ENCODE results near the gene PPM1B.
"Not testable (repeated sequence)": the region's sequence is repeated elsewhere in the genome, so short reads cannot be mapped to it uniquely, and the experiment has no call there.

The PPM1B gene

DNA sequence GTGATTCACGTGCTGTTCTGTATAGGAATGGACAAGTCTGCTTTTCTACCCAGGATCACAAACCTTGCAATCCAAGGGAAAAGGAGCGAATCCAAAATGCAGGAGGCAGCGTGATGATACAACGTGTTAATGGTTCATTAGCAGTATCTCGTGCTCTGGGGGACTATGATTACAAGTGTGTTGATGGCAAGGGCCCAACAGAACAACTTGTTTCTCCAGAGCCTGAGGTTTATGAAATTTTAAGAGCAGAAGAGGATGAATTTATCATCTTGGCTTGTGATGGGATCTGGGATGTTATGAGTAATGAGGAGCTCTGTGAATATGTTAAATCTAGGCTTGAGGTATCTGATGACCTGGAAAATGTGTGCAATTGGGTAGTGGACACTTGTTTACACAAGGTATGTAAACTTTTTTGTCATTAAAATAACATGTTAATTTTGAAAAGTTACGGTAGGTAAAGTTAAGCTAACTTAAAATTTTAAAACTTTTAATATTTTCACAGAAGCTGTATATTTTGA, 33.0 kb downstream of the PPM1B start:
- no peak for DNase-seq (ENCODE audit: low spot score)

DNA sequence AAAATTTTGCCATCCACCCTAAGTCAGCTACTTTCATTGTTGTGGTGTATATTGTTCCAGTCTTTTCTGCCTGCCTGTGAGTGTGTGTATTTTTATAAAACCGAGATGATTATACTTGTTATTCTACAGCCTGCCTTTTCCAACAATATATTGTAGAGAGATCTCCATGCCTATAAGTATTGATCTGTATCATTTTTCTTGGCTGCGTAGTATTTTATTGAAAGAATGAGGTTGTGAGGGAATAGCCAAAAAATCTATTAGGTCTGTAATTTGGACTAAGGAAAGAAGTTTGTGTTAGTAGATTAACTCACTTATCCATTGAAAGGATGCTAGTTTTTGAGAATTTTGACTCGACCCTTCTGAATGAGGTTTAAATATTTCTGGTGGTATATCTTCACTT, 34.9 kb downstream of the PPM1B start:
- DNase-seq (ENCODE audit: low spot score), result no peak

DNA sequence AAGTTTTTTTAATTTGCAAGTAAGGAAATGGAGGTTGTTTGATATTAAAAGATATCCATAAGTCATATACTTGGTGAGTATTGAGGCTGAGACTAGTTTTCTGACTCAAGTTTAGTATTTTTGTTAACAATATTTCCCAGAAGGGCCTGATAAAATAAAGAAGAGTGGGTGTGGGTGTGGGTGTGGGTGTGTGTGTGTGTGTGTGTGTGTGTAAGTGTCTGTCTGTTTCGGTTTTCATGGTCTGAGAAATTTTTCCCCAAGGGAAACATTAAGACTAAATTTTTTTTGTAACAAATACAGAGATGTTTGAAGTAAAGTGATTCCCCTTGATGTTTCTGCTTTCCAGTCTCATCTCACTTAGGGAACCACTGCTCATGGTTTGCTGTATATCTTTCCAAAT, 36.5 kb downstream of the PPM1B start:
- DNase-seq (ENCODE audit: low spot score), result no peak

- no peak for DNase-seq (ENCODE audit: low spot score)
Measured at GRCh38 chr2:44207102-44207501, 38.4 kb downstream of the PPM1B start.

- DNase-seq (ENCODE audit: low spot score), result not testable (repeated sequence)
Measured at GRCh38 chr2:44207648-44208047, 39.0 kb downstream of the PPM1B start.

DNA sequence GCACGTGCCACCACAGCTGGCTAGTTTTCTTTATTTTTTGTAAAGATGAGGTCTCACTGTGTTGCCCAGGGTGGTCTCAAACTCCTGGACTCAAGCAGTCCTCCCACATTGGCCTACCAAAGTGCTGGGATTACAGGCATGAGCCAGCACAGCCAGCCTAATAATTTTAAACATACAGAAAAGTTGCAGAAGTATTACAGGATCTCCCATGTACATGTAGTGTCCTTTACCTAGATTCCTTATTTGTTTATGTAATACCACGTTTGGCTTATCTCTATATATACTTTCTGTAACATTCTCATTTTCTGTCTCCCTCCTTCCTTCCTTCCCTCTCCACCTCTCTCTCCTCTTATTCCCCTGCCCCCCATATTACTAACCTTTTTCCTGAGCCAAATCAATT, 41.7 kb downstream of the PPM1B start:
- no peak for DNase-seq (ENCODE audit: low spot score)

DNA sequence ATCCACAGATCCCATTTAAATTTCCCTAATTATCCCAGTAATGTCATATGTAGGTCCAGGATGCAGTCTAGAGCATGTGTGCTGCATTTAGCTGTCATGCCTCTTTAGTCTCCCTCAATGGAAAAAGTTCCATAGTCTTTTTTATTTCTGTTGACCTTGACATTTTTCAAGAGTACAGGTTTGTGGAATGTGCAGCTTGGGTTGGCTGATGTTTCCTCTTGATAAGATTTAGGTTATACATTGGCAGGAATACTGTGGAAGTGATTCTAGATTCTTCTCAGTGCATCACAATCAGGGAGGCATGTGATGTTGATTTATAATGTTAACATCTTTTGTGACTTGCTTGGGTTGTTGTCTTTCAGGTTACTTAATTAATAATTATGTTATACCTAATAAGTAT, 42.5 kb downstream of the PPM1B start:
- DNase-seq (ENCODE audit: low spot score), result no peak

- DNase-seq (ENCODE audit: low spot score), result no peak
Measured at GRCh38 chr2:44212302-44212701, 43.6 kb downstream of the PPM1B start.

DNA sequence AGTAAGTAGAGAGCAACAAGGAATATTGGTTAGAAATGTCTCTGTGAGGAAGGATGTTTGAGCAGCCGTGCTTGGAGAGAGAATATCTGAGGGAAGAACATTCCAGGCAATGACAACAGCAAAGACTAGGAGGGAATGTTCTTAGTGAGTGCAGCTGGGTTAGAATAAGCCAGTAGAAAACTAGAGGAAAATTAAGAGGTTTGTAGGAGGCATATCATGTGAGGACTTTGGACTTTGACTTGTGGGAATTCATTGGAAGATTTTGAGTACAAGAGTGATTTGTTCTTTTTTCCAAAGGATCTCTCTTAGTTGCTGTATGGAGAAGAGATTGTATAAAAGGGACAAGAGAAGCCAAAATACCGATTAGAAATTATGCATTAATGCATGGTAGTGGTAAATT, 47.2 kb downstream of the PPM1B start:
- no peak for DNase-seq (ENCODE audit: low spot score)

DNA sequence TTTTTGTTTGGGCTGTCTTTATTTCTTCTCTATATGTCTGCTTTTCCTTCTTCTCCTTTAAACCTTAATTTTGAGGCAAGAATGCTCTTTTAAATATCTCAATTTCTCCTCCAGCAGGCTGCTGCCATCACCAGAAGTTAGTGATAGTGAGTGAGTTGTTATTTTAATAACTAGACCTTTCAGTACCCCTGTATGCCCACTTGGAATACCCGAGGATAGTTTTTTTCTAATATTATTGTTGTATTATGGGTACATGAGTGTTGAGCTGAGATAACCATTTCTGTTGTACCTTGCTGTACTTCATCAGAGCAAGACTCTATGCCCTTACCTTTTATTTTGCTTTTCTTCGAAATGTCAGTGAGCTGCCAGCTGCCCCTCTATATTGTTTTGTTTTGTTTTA, 50.1 kb downstream of the PPM1B start:
- no peak for DNase-seq (ENCODE audit: low spot score)

- no peak for DNase-seq (ENCODE audit: low spot score)
Measured at GRCh38 chr2:44226753-44227152, 58.1 kb downstream of the PPM1B start.

DNA sequence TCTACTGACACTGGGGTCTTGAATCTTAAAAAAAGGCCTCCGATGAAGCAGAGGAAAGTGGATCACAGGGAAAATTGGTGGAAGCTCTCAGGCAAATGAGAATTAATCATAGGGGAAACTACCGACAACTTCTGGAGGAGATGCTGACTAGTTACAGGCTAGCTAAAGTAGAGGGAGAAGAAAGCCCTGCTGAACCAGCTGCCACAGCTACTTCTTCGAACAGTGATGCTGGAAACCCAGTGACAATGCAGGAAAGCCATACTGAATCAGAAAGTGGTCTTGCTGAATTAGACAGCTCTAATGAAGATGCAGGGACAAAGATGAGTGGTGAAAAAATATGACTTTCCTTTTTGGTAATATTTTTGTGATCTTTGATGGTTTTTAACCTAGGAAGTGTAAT, 61.7 kb downstream of the PPM1B start:
- DNase-seq (ENCODE audit: low spot score), result no peak

GRCh38 chr2:44233450-44234128, 64.9 kb downstream of the PPM1B start:
- DNase-seq (ENCODE audit: low spot score), result peak; percentile 63

GRCh38 chr2:44237221-44237620, 68.5 kb downstream of the PPM1B start:
- no peak for DNase-seq (ENCODE audit: low spot score)

DNA sequence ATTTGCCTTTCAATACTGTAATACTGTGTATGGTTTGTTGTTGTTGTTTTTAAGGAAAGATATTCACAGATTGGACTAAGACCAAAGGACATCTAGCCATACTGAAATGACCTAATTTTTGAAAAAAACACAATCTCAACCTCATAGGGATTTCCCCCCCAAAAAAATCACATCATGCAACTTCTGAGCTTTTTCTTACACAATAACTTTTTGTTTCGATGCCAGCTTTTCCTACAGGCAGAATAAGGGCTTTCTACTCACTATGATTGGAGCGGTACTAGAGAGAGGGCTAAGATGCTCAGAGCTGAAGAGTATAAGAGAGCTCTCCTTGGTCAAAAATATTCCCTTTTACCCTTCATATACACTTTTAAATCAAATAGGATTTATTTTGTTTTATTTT, 74.2 kb downstream of the PPM1B start:
- DNase-seq (ENCODE audit: low spot score), result no peak

DNA sequence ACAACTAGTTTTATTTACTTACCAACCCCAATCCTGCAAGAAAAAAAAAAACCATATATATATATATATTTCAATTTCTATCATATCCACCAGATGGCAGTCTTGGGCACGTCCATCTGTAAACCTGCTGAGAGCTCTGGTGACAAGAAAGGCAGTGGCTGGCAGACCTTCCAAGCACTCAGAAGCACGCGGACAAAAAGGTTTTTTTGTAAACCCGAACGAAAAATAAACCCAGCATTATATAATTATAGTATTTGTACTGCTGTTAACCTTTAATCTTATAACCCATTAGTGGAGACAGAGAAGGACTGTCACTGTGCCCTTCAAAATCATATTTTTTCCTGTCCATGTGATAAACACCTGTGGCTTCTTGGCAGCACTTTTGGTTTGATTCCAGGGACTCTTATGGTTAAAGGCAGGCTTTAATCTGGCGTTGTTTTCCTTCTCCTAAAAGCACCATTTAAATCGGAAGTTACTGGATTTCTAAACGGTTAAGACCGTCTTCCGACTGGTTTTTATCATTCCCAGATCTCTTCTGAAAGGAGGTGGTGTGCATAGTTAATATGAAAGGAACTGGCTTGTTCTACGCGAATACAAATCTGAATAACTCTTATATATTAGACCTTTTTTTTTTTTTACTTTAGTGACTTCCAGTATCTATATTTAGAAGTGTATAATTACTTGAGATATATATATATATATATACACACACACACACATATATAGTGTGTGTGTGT, 75.6 kb downstream of the PPM1B start:
- peak; percentile 38 for DNase-seq (ENCODE audit: low spot score)

- DNase-seq (ENCODE audit: low spot score), result no peak
Measured at GRCh38 chr2:44245083-44245861, 76.6 kb downstream of the PPM1B start.

DNA sequence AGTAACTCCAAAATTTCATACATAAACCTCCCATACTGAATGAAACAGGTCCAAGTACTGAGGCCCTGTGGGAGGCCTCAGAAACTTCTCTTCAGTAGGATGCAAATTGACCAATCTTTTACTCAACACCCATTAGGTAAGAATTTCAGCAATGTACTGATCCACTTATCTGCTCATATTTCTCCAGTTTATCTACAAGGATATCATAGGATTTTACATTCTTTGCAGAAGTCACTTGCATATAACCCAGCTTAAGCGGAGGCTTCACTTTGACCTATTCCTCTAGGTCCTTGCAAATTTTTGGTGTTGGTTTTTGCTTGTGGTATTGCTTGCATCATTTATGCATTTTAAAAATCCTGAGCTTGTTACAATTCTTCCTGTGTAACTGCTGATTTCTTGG, 77.8 kb downstream of the PPM1B start:
- DNase-seq (ENCODE audit: low spot score), result no peak

DNA sequence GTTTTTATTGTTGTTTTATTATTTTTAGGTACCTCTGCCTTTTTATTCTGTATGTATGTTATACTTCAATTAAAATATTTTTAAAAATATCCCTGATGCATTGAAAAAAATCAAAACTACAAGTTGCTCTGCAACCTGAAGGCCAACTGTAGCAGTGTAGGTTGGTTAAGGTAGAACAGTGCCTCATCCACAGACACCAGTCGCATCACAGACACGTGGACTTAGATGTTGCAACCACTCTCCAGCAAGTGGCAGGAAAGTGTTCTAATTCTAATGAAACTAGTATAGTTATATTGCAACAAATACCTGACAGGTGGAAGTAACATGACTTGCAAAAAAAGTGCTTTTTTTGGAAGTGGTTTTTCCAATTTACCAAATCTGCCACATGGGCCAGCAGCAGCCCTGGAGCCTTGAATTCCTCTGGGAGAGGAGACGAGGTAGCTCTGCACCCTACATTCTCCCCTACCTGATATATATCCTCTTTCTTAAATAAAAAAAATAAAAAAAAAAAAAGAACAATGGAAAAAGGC, 78.2 kb downstream of the PPM1B start:
- DNase-seq (ENCODE audit: low spot score), result no peak

GRCh38 chr2:44247924-44248323, 79.2 kb downstream of the PPM1B start:
- DNase-seq (ENCODE audit: low spot score), result no peak

- DNase-seq (ENCODE audit: low spot score), result not testable (repeated sequence)
Measured at GRCh38 chr2:44249269-44249668, 80.6 kb downstream of the PPM1B start.

- DNase-seq (ENCODE audit: low spot score), result no peak
Measured at GRCh38 chr2:44250376-44250775, 81.7 kb downstream of the PPM1B start.

- no peak for DNase-seq (ENCODE audit: low spot score)
Measured at GRCh38 chr2:44254023-44254422, 85.3 kb downstream of the PPM1B start.

Data from hepatic stellate cell (primary cell).